Measurements from ENCODE around the gene C1QA.

- TF ChIP-seq POLR2A (IDR thresholded peaks at IDR 0.05; ENCODE audit: low read depth, low read length), result no peak
- no peak for TF ChIP-seq POLR2AphosphoS5 (IDR thresholded peaks at IDR 0.05; ENCODE audit: low read depth, low read length)
- TF ChIP-seq POU2F2 (IDR thresholded peaks at IDR 0.05; ENCODE audit: low read depth, low read length), result no peak
Measured at GRCh38 chr1:22688466-22688865, 52.0 kb downstream of the C1QA start.

Measured in GM12891 (cell line).